Limb (tissue), 2 donors: Measurements from ENCODE around the gene IFT20.
"Not testable (repeated sequence)": the region's sequence is repeated elsewhere in the genome, so short reads cannot be mapped to it uniquely, and the experiment has no call there.

ENCODE experiments used
- DNase-seq, 2 donors: peaks; one replicate each; pipeline ENCODE4 v3.0.0-alpha.2; 2016; ENCODE audit errors: extremely low spot score in 2 of 2

Gene IFT20

DNA sequence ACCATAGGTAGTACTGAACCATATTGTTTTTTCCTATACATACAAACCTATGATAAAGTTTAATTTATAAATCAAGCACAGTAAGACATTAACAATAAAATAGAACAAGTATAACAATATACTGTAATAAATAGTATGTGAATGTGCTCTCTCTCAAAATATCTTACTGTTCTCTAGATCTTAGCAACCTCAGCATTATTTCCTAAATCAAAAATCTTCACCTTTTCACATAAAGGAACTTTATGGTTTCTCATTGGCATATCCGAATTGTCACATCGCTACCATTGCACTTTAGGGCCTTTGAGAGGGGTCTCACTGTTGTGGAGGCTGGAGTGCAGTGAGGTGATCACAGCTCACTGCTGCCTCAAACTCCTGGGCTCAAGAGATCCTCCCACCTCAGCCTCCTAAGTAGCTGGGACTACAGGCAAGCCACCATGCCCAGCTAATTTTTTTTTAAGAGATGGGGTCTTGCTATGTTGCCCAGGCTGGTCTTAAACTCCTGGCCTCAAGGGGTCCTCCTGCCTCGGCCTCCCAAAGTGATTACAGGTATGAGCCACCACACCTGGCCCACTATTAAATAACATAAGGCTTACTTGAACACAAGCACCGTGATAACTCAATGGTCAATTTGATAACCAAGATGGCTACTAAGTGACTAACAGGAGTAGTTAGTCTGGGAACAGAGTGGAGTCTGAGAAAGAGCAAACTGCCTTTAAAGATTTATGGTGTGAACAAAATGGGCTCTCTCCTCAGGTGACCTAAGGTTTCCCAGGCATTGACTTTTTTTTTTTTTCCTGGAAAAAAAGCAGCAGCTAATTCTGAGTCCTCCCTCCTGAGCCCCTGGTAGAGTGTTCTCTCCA, 19.2 kb downstream of the IFT20 start:
- DNase-seq: no peak

DNA sequence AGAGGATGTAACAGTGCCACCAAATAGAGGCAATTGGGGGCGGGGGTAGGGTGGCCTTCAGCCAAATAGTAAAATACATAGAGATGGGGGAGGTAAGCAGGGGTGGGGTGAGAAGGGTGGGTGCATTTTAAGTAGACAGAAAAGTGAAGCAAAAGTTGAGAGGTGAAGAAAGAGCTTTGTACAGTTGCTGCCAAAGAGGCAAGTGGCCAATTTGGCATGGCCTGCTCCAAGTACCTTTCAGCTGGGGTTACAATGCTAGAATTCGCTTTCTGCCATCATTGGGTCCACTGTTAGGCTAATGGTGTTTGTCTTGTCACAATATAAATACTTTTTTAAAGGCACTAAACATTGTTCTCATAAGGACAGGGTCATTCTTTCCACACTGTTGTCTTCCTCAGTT, 21.4 kb downstream of the IFT20 start:
- no peak for DNase-seq

DNA sequence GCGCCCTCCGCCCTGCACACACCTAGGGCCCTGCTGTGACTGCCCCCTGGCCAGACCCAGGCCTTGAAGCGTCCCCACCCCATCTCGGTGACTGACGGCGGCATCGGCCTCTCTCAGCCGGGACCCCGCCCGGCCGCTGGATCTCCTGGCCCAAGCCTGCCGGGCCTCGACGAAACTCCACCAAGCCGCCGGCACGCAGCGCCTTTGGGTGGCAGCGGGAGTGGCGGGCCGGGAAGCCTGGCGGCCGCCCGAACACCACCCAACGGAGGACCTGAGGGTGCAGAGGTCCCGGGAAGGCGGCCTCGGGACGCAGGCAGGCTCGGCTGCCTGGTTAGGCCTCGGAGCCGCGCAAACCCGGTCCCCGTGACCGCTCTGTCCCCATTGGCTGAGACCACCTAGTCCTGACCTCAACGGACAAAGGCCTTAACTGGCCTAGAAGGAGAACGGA, 28.3 kb downstream of the IFT20 start:
- DNase-seq: peak in 1 of 2 donors; percentile 38

DNA sequence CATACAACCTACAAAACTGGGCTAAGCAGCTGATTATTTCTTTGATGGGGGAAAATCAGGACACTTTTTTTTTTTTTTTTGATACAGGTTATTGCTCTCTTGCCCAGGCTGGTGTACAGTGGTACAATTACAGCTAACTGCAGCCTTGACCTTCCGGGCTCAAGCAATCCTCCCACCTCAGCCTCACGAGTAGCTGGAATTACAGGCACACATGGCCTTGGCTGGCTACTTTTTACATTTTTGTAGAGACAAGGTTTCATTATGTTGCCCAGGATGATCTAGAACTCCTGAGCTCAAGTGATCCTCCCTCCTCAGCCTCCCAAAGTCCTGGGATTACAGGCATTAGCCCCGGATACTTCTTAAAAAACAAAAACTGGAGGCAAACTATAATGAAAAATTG, 36.8 kb downstream of the IFT20 start:
- DNase-seq: no peak

DNA sequence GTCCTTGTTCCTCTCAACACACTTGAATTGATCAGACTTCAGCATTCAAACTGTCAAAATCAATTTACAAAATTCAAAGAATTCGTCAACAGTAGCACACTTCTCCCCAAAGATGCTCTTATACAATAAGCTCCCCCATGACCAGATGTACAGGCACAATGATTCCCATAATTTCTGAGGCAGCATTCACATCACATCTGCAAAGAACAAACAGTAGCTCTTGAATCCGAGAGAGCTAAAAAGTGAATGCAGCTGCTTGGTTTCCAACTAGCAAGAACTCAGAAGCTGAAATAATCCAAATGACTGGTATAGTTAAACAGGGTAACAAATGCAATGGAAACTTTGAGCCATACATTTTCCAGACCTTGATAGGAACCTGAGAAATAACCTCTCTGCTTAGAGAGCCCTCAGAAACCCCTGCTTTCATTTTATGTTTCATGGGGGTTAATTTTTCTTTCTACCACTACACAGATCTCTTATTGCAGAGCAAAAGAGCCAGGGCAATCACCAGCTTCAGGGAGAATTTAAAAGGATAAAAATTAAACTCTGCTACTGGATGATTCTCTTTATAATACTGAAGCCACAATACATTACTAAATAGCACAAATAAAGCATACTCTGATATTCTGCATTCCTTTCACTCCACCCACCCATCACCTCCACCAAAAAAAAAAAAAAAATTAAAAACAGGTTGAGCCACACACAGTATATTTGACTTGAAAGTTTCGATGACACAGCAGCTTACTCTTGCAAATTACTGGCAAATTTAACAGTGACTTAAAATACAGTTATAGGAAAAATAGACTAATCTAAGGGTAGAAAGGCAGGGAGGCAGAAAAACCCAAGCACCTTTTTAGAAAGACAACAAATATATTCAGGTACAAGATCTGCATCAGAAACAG, 39.3 kb downstream of the IFT20 start:
- no peak for DNase-seq

DNA sequence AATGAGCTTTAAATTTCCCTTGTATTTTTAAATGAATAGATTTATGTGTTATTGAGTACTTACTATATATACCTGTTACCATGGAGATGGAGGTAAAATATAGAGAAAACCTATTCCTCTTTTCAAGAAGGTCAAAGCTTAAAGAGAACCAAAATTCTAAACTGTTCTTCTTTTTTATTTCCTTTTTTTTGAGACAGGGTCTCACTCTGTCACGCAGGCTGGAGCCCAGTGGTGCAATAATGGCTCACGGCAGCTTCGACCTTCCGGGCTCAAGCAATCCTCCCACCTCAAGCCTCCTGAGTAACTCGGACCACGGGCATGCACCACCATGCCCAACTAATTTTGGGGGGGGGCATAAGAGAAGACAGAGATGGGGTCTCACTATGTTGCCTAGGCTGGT, 41.3 kb downstream of the IFT20 start:
- no peak for DNase-seq

DNA sequence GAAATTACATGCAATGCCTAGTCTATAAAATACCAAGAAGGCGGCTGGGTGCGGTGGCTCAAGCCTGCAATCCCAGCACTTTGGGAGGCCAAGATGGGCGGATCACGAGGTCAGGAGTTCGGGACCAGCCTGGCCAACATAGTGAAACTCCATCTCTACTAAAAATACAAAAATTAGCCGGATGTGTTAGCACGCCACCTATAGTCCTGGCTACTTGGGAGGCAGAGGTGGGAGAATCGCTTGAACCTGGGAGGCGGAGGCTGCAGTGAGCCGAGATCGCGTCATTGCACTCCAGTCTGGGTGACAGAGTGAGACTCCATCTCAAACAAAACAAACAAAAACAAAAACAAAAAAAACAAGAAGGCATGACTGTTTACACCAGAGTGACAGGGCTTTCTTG, 42.4 kb downstream of the IFT20 start:
- DNase-seq: not testable (repeated sequence)

DNA sequence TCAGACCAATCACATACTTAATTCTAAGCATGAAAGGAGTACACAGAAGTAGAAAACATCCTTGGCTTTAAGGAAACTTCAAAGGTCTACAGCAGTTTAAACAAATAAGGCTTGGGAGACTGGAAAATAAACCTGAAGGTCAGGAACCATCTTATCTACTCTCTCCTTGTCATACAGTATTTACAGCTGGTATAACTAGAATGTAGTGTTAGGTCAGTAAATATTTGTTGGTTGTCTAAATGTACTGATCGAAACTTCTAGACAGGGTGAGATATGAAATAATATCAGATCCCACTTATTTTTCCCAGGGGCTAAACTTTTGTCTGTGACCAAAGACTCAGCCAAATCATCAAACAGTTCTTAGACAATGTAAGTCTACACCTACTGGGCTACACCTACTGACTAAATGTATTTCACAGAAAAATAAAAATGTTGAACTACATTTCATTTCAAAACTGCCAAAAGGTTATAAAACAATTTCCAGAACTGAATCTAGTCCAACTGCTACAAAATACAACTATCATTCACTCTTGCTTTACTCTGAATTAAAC, 43.4 kb downstream of the IFT20 start:
- no peak for DNase-seq

DNA sequence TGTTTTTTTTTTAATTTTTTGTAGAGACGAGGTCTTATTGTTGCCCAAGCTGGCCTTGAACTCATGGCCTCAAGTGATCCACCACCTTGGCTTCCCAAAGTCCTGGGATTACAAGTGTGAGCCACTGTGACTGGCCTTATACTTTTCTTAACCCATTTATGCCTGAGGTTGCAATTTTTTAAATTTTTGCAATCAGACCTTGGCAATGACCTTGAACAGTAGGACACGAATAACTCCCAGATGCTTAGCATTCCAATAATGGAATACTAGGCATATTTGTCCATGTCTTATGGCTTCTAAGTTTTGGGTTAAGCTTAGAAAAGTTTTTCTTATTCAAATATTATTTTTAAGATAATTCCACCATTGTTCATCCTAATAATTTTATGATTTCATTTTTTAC, 44.6 kb downstream of the IFT20 start:
- DNase-seq: no peak

DNA sequence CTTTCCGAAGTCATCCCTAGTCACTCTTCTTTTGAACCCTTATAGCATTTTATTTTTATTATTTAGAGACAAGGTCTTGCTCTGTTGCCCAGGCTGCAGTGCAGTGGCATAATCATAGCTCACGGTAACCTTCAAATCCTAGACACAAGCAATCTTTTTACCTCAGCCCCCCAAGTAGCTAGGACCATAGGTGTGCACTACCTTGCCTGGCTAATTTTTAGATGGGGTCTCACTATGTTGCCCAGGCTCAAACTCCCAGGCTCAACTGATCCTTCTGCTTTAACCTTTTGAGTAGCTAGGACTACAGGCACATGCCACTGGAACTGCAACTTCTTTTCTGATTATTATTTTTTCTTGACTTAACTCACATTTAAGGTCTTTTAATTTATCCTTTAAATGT, 49.3 kb downstream of the IFT20 start:
- DNase-seq: no peak

DNA sequence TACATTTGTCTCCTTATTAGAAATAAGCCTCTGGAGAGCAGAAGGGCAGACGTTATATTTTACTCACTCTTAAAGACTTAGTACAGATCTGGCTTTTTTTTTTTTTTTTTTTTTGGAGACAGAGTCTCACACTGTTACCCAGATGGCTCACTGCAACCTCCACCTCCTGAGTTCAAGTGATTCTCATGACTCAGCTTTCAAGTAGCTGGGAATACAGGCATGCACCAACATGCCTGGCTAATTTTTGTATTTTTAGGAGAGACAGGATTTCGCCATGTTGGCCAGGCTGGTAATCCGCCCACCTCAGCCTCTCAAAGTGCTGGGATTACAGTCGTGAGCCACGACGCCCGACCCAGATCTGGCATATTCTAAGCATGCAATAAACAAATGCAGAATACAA, 52.7 kb downstream of the IFT20 start:
- no peak for DNase-seq

DNA sequence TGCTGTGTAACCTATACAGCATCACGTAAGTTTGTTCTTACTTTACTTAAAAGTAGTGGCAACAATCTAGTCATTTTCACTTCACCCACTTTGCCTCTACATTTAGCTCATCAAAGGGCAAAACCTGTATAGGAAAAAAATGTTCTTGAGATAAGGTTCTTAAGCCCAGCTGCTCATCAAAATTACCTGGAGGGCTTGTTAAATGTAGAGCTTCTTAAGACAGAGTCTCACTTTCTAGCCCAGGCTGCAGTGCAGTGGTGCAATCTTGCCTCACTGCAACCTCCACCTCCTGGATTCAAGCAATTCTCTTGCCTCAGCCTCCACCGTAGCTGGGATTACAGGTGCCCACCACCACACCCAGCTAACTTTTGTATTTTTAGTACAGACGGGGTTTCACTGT, 54.4 kb downstream of the IFT20 start:
- no peak for DNase-seq

DNA sequence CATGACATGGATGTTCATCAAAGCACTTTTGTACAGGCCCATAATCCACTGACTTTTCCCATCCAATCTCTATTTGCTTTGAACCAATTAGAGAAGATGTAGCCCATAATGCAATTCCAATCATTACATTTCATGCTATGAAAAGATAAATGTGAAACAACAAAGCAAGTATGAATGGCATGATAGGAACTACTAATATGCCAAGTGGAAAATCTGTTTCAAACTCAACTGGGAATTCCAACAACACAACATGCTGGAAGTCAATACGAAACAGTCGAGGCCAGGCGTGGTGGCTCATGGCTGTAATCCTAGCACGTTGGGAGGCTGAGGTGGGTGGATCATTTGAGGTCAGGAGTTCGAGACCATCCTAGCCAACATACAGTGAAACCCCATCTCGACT, 55.9 kb downstream of the IFT20 start:
- DNase-seq: no peak
